ENCODE measurements around the gene ZW10.

- TF ChIP-seq LEF1 (IDR thresholded peaks at IDR 0.05; ENCODE audit: borderline replicate concordance) (no peak), FOXM1 (IDR thresholded peaks at IDR 0.05; ENCODE audit: borderline replicate concordance) (no peak), SP1 (IDR thresholded peaks at IDR 0.05) (no peak), ELF4 (IDR thresholded peaks at IDR 0.05) (no peak), SUZ12 (IDR thresholded peaks at IDR 0.05) (no peak), TARDBP (IDR thresholded peaks at IDR 0.05) (no peak), FOXA1 (IDR thresholded peaks at IDR 0.05) (no peak)
Observed at GRCh38 chr11:113690619-113691569, 82.6 kb downstream of the ZW10 start.
